GM21825 (cell line): Measurements from ENCODE around the gene STAT4.

Source experiments
- ATAC-seq: cut with Tn5 transposase; IDR thresholded peaks from one replicate; pipeline ENCODE4 v1.9.1; 2021; ENCODE audit warnings: mild to moderate bottlenecking, moderate library complexity; ENCODE audit not compliant: unreplicated experiment

Gene STAT4

GRCh38 chr2:191103774-191104173, 47.0 kb downstream of the STAT4 start:
- no peak for ATAC-seq

GRCh38 chr2:191100216-191100615, 50.6 kb downstream of the STAT4 start:
- ATAC-seq = no peak

GRCh38 chr2:191087311-191087710, 63.5 kb downstream of the STAT4 start:
- ATAC-seq = no peak

GRCh38 chr2:191086706-191087105, 64.1 kb downstream of the STAT4 start:
- no peak for ATAC-seq

- no peak for ATAC-seq
Observed at GRCh38 chr2:191083540-191083939, 67.3 kb downstream of the STAT4 start.

- ATAC-seq = no peak
Observed at GRCh38 chr2:191082321-191082720, 68.5 kb downstream of the STAT4 start.

- ATAC-seq = no peak
Observed at GRCh38 chr2:191081411-191082155, 69.2 kb downstream of the STAT4 start.

GRCh38 chr2:191078165-191078867, 72.5 kb downstream of the STAT4 start:
- ATAC-seq = no peak

GRCh38 chr2:191070276-191070675, 80.5 kb downstream of the STAT4 start:
- ATAC-seq = no peak

GRCh38 chr2:191069606-191070005, 81.2 kb downstream of the STAT4 start:
- ATAC-seq = no peak

- ATAC-seq = no peak
Observed at GRCh38 chr2:191066919-191067233, 83.9 kb downstream of the STAT4 start.

GRCh38 chr2:191066197-191066918, 84.4 kb downstream of the STAT4 start:
- ATAC-seq = no peak

- ATAC-seq = no peak
Observed at GRCh38 chr2:191065785-191066184, 85.0 kb downstream of the STAT4 start.

GRCh38 chr2:191064590-191064989, 86.2 kb downstream of the STAT4 start:
- ATAC-seq = no peak

- ATAC-seq = no peak
Observed at GRCh38 chr2:191063584-191063983, 87.2 kb downstream of the STAT4 start.

- ATAC-seq = no peak
Observed at GRCh38 chr2:191061381-191061980, 89.3 kb downstream of the STAT4 start.

- no peak for ATAC-seq
Observed at GRCh38 chr2:191059308-191059707, 91.5 kb downstream of the STAT4 start.

GRCh38 chr2:191056228-191056627, 94.6 kb downstream of the STAT4 start:
- ATAC-seq = no peak

- ATAC-seq = no peak
Observed at GRCh38 chr2:191053256-191053655, 97.5 kb downstream of the STAT4 start.

- ATAC-seq = no peak
Observed at GRCh38 chr2:191051825-191052778, 98.7 kb downstream of the STAT4 start.
